H1 (cell line): ENCODE results near the gene CCDC192. TPM values are rescaled to one million over a fixed set of nuclear protein-coding genes. Genes with fewer than 3 reads are reported as not detected.

ENCODE experiments used
- CTBP2 ChIP-seq: IDR thresholded peaks from 2 replicates; pipeline ENCODE4 v1.7.0; 2011; ENCODE audit warnings: borderline replicate concordance, mild to moderate bottlenecking, moderate library complexity, mixed read lengths, low read length; ENCODE audit not compliant: insufficient read depth, insufficient read length
- RFX5 ChIP-seq: IDR thresholded peaks from 2 replicates; pipeline ENCODE4 v1.6.1; 2011; ENCODE audit warnings: low read depth, low read length, improper control_type of control experiment, borderline replicate concordance
- RXRA ChIP-seq: IDR thresholded peaks from 2 replicates; pipeline ENCODE4 v1.6.1; 2011; ENCODE audit warnings: low read depth, mild to moderate bottlenecking, low read length, moderate library complexity; ENCODE audit not compliant: insufficient read depth
- polyA plus RNA-seq, 7 experiments: library from polyadenylated mRNA; depleted of rRNA in 3 of 7; stranded (reverse) in 5 of 7; unstranded in 2 of 7; fragments of >200 nt in 5 of 7; fragments of 200-250 nt in 2 of 7; gene quantifications; 1 replicate in 5 of 7; 2 replicates in 1 of 7; 4 replicates in 1 of 7; pipeline versions ENCODE4 v1.2.1 to v1.2.3, GENCODE V29; 2011 to 2013; ENCODE audit warnings: missing spikeins in 2 of 7, mixed read lengths in 2 of 7
- total RNA-seq: library from RNA; stranded (reverse); fragmentation: NEBNext Ultra II Directional; extraction: Animal tissue kit (Norgen Biotek cat#: 25700); gene quantifications from 2 replicates; pipeline ENCODE4 v1.2.1, GENCODE V29; 2021
- TF ChIP-seq, protein P1 (sequence below): IDR thresholded peaks from 2 replicates; pipeline ENCODE4 v1.6.1; 2012; ENCODE audit warnings: inconsistent platforms
- TF ChIP-seq, protein P2 (sequence below), 3 experiments: IDR thresholded peaks; 1 replicate in 2 of 3; 2 replicates in 1 of 3; pipeline versions ENCODE4 v1.5.1 to v1.6.1; 2011; ENCODE audit warnings: low read length in 3 of 3, mild to moderate bottlenecking in 3 of 3, inconsistent platforms in 2 of 3, low read depth in 1 of 3, moderate library complexity in 1 of 3; ENCODE audit not compliant: insufficient read depth in 1 of 3; ENCODE audit errors: control extremely low read depth in 1 of 3

Gene CCDC192
- total and polyA plus RNA-seq, 2 of the 8 experiments (the other 6 are each of a cell fraction or from before 2014, with no cell fraction given): 0.61 TPM; not detected in 1

DNA sequence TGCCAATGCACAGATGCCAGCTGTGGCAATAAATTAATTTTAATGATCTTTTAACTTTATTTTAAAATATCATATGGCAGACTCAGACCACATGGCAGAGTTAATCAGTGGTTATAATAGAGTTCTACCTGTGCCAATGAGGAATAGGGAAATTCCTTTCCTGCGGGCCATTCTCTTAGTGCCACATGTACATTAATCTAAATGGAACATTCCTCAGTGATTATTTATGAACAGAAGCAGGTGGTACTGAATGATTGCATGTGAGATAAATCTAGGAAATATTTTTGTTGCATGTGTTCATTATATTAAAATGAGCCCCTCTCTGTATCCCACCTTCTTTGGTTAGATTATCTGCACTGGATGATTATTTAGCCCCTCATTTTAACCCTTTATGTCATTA, 102.3 kb downstream of the CCDC192 start (continued):
- TF ChIP-seq, protein P1, sequence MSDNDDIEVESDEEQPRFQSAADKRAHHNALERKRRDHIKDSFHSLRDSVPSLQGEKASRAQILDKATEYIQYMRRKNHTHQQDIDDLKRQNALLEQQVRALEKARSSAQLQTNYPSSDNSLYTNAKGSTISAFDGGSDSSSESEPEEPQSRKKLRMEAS: no peak
- TF ChIP-seq RXRA (no peak), RFX5 (no peak), CTBP2 (no peak)
- TF ChIP-seq, protein P2, sequence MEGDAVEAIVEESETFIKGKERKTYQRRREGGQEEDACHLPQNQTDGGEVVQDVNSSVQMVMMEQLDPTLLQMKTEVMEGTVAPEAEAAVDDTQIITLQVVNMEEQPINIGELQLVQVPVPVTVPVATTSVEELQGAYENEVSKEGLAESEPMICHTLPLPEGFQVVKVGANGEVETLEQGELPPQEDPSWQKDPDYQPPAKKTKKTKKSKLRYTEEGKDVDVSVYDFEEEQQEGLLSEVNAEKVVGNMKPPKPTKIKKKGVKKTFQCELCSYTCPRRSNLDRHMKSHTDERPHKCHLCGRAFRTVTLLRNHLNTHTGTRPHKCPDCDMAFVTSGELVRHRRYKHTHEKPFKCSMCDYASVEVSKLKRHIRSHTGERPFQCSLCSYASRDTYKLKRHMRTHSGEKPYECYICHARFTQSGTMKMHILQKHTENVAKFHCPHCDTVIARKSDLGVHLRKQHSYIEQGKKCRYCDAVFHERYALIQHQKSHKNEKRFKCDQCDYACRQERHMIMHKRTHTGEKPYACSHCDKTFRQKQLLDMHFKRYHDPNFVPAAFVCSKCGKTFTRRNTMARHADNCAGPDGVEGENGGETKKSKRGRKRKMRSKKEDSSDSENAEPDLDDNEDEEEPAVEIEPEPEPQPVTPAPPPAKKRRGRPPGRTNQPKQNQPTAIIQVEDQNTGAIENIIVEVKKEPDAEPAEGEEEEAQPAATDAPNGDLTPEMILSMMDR (IDR thresholded peaks at IDR 0.05; ENCODE audit: control extremely low read depth in 1 of 3, insufficient read depth in 1 of 3, low read depth in 1 of 3, low read length in 3 of 3): no peak
